Brain microvascular endothelial cell (primary cell): Measurements from ENCODE around the gene TANGO6.

Experiments
- DNase-seq: peaks from one replicate; pipeline ENCODE4 v3.0.0-alpha.2; 2020
- H3K27ac ChIP-seq: fragments of 250-450 bp; sonication (Bioruptor Pico); 2 replicates; pipeline ENCODE4 v1.5.1; 2020; ENCODE audit warnings: mild to moderate bottlenecking, moderate library complexity
- H3K27me3 ChIP-seq: fragments of 250-450 bp; sonication (Bioruptor Pico); replicated peaks from 2 replicates; pipeline ENCODE4 v1.5.1; 2020; ENCODE audit warnings: mild to moderate bottlenecking
- H3K36me3 ChIP-seq: fragments of 250-450 bp; sonication (Bioruptor Pico); replicated peaks from 2 replicates; pipeline ENCODE4 v1.5.1; 2020; ENCODE audit warnings: mild to moderate bottlenecking
- H3K4me3 ChIP-seq: 2 replicates; pipeline ENCODE4 v1.5.1; 2011; ENCODE audit warnings: low read depth, mild to moderate bottlenecking, control low read depth, low read length, moderate library complexity
- in situ Hi-C: cut with HindIII; loops from 2 replicates; pipeline ENCODE4 v1.10.0; 2017; ENCODE audit warnings: low sequenced_read_pairs, low pct_ligation_motif_present
- TF ChIP-seq, protein P1 (sequence below): IDR thresholded peaks from 2 replicates; pipeline ENCODE4 v1.5.1; 2011; ENCODE audit warnings: low read depth, mild to moderate bottlenecking, moderate library complexity, low read length, control low read depth, inconsistent platforms; ENCODE audit errors: missing control alignments

Gene TANGO6

DNA sequence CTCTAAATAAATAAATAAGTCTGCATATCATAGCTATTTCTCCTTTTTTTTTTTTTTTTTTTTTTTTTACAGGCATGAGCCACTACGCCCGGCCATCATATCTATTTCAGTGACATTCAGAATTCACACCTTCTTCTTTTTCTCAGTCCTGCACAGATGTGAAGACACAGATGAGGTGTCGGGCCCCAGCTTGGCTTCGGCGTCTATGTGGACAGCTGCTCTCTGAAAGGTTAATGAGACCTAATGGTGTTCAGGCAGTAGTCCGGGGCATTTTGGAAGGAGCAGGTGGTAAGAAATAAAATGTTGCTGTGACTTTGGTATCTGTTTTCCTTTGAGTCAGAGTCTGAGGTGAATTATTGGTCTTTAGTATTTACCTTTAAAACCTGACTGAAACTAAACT, 23.6 kb downstream of the TANGO6 start:
- no peaks in the 10 kb centered on the region for H3K27me3 ChIP-seq
- no peak overlapping the region for H3K27ac ChIP-seq
- H3K4me3 ChIP-seq, result no peak overlapping the region
- TF ChIP-seq, protein P1, sequence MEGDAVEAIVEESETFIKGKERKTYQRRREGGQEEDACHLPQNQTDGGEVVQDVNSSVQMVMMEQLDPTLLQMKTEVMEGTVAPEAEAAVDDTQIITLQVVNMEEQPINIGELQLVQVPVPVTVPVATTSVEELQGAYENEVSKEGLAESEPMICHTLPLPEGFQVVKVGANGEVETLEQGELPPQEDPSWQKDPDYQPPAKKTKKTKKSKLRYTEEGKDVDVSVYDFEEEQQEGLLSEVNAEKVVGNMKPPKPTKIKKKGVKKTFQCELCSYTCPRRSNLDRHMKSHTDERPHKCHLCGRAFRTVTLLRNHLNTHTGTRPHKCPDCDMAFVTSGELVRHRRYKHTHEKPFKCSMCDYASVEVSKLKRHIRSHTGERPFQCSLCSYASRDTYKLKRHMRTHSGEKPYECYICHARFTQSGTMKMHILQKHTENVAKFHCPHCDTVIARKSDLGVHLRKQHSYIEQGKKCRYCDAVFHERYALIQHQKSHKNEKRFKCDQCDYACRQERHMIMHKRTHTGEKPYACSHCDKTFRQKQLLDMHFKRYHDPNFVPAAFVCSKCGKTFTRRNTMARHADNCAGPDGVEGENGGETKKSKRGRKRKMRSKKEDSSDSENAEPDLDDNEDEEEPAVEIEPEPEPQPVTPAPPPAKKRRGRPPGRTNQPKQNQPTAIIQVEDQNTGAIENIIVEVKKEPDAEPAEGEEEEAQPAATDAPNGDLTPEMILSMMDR, result no peak
- DNase-seq, result no peak
- in situ Hi-C loops, result no loop called here
- peaks cover 4% of the 10 kb centered on the region for H3K36me3 ChIP-seq

- H3K27ac ChIP-seq, result no peak overlapping the region
- H3K4me3 ChIP-seq, result no peak overlapping the region
- H3K36me3 ChIP-seq, result peaks cover 2% of the 10 kb centered on the region
- TF ChIP-seq, protein P1, result no peak
- in situ Hi-C loops, result no loop called here
- no peak for DNase-seq
- no peaks in the 10 kb centered on the region for H3K27me3 ChIP-seq
Observed at GRCh38 chr16:68869492-68870088, 26.3 kb downstream of the TANGO6 start.

GRCh38 chr16:68873635-68874471, 30.5 kb downstream of the TANGO6 start:
- in situ Hi-C loops, result no loop called here
- H3K27me3 ChIP-seq, result no peaks in the 10 kb centered on the region

DNA sequence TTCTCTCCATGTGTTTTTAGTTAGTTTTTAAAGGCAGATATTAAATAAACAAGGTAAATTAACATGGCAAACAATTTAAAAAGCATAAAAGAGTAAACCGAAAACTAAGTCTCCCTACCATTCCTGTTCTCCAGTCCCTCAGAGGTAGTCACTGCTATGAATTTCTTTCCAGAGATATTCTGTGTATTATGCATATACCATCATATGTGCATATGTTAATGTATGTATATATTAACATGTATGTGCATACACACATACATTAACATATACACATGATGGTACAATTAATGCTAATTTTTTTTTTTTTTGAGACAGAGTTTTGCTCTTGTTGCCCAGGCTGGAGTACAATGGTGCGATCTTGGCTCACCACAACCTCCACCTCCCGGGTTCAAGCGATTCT, 32.5 kb downstream of the TANGO6 start:
- Histone ChIP-seq H3K27ac (no peak overlapping the region), H3K4me3 (no peak overlapping the region), H3K27me3 (no peaks in the 10 kb centered on the region), H3K36me3 (no peaks in the 10 kb centered on the region)
- DNase-seq, result no peak
- TF ChIP-seq, protein P1, result no peak
- in situ Hi-C loops, result no loop called here

More at GRCh38 chr16:68873635-68874471, 30.5 kb downstream of the TANGO6 start:
- H3K27ac ChIP-seq, result no peak overlapping the region
- no peaks in the 10 kb centered on the region for H3K36me3 ChIP-seq
- no peak overlapping the region for H3K4me3 ChIP-seq
- TF ChIP-seq, protein P1, result no peak
- no peak for DNase-seq

GRCh38 chr16:68883685-68884084, 40.4 kb downstream of the TANGO6 start:
- H3K27me3 ChIP-seq, result no peaks in the 10 kb centered on the region
- in situ Hi-C loops, result no loop called here
- no peak for DNase-seq
- H3K36me3 ChIP-seq, result peaks cover 2% of the 10 kb centered on the region
- TF ChIP-seq, protein P1, result no peak
- no peak overlapping the region for H3K4me3 ChIP-seq
- H3K27ac ChIP-seq, result no peak overlapping the region

DNA sequence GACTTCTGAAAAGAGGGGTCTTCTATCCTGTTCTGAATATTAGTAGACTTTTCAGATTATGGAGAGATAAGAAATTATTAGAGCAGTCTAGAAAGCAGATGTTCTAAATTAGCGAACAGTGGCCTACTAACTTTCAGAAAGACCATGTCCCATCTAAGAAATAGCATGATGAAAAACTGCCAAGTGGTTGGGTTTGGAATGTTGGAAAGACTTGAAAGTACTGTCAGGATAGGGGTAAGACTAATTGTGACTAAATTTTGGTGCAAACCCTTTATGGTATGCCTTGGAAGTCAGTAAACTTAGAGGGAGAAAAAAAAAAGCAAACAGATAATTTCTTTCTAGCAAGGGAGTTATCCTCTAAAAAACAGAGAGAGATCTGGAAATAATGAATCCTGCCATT, 41.1 kb downstream of the TANGO6 start:
- peaks cover 2% of the 10 kb centered on the region for H3K36me3 ChIP-seq
- no peak for DNase-seq
- H3K27me3 ChIP-seq, result no peaks in the 10 kb centered on the region
- H3K4me3 ChIP-seq, result no peak overlapping the region
- TF ChIP-seq, protein P1, result no peak
- no peak overlapping the region for H3K27ac ChIP-seq
- in situ Hi-C loops, result no loop called here
